AG04449 (cell line): ENCODE measurements around the gene SUSD6.

ENCODE experiments used
- CTCF ChIA-PET: fragments of 350-600 bp; formaldehyde crosslinking; extraction: SDS; loops from one replicate; lab custom pipeline; 2021; ENCODE audit warnings: antibody characterized with exemption; lab: Yijun Ruan, JAX
- POLR2A ChIA-PET: fragments of 400-600, 350-600 bp; formaldehyde crosslinking; extraction: SDS; loops from one replicate; lab custom pipeline; 2020; ENCODE audit warnings: antibody characterized with exemption, inconsistent platforms; lab: Yijun Ruan, JAX
- DNase-seq: peaks from one replicate; pipeline ENCODE4 v3.0.0-alpha.2; 2010; ENCODE audit warnings: low read depth, low spot score
- H3K4me3 ChIP-seq: 2 replicates; pipeline ENCODE4 v1.5.1; 2011; ENCODE audit warnings: low read depth, mild to moderate bottlenecking, control low read depth, low read length
- CTCF ChIP-seq: IDR thresholded peaks from one replicate; pipeline ENCODE4 v1.5.1; 2011; ENCODE audit warnings: mild to moderate bottlenecking, moderate library complexity, low read length, control low read depth, inconsistent platforms; ENCODE audit not compliant: insufficient read depth; ENCODE audit errors: missing control alignments

The SUSD6 gene

GRCh38 chr14:69648480-69649451 lies 37.4 kb downstream of the SUSD6 start:
- no peak for TF ChIP-seq CTCF
- ChIA-PET POLR2A (interaction anchor here (0.7 kb wide), 1 partner anchor 11 kb away, joined by 4 read pairs; no protein-coding TSS in a partner anchor), CTCF (interaction anchor here (0.9 to 1.9 kb wide), 6 partner anchors 11 to 78 kb away, joined by 3 to 8 read pairs (median 4); no protein-coding TSS in a partner anchor)
- H3K4me3 ChIP-seq = peak overlapping the region; percentile 9; the same call in 1 of the 2 replicates
- no peak for DNase-seq

- no peak for TF ChIP-seq CTCF
- ChIA-PET POLR2A (no interaction called here), CTCF (interaction anchor here (0.9 kb wide), 1 partner anchor 16 kb away, joined by 3 read pairs; no protein-coding TSS in a partner anchor)
- no peak overlapping the region for H3K4me3 ChIP-seq
- DNase-seq = no peak
Measured at GRCh38 chr14:69650948-69651369, 39.6 kb downstream of the SUSD6 start.

GRCh38 chr14:69651664-69652063 lies 40.3 kb downstream of the SUSD6 start:
- CTCF ChIA-PET = interaction anchor here (0.9 kb wide), 1 partner anchor 17 kb away, joined by 3 read pairs; no protein-coding TSS in a partner anchor
- no peak for DNase-seq
- POLR2A ChIA-PET = no interaction called here
- no peak overlapping the region for H3K4me3 ChIP-seq
- TF ChIP-seq CTCF = no peak

- ChIA-PET CTCF (interaction anchor here (1.6 kb wide), 1 partner anchor 24 kb away, joined by 4 read pairs; no protein-coding TSS in a partner anchor), POLR2A (no interaction called here)
- DNase-seq = no peak
- no peak overlapping the region for H3K4me3 ChIP-seq
- TF ChIP-seq CTCF = no peak
Measured at GRCh38 chr14:69652942-69653684, 41.7 kb downstream of the SUSD6 start.

GRCh38 chr14:69654116-69654515 lies 42.7 kb downstream of the SUSD6 start:
- ChIA-PET POLR2A (no interaction called here), CTCF (interaction anchor here (1.6 kb wide), 1 partner anchor 25 kb away, joined by 4 read pairs; no protein-coding TSS in a partner anchor)
- no peak overlapping the region for H3K4me3 ChIP-seq
- DNase-seq = no peak
- TF ChIP-seq CTCF = no peak

GRCh38 chr14:69657950-69658355 lies 46.6 kb downstream of the SUSD6 start:
- ChIA-PET CTCF (no interaction called here), POLR2A (no interaction called here)
- no peak overlapping the region for H3K4me3 ChIP-seq
- TF ChIP-seq CTCF = no peak
- no peak for DNase-seq
